Effector memory CD4-positive, alpha-beta T cell (primary cell): ENCODE results near the gene USH2A.

Experiments used
- DNase-seq, 3 donors: peaks; one replicate each; pipeline ENCODE4 v3.0.0-alpha.2; 2020
- H3K27ac ChIP-seq: 2 replicates; pipeline ENCODE4 v1.7.0; 2013; ENCODE audit warnings: mild to moderate bottlenecking, low read length, moderate library complexity; ENCODE audit not compliant: insufficient read depth, poor library complexity, severe bottlenecking
- H3K27me3 ChIP-seq: replicated peaks from 2 replicates; pipeline ENCODE4 v1.7.0; 2013; ENCODE audit warnings: mild to moderate bottlenecking, low read length; ENCODE audit not compliant: insufficient read depth, control insufficient read depth, poor library complexity, severe bottlenecking
- H3K36me3 ChIP-seq: 2 replicates; pipeline ENCODE4 v1.7.0; 2013; ENCODE audit warnings: mild to moderate bottlenecking, low read length, moderate library complexity; ENCODE audit not compliant: control insufficient read depth, insufficient read depth
- H3K4me1 ChIP-seq: 2 replicates; pipeline ENCODE4 v1.7.0; 2013; ENCODE audit warnings: low read length, mild to moderate bottlenecking; ENCODE audit not compliant: control insufficient read depth, insufficient read depth, poor library complexity, severe bottlenecking
- H3K4me3 ChIP-seq: 2 replicates; pipeline ENCODE4 v1.7.0; 2013; ENCODE audit warnings: low read length, low read depth, mild to moderate bottlenecking; ENCODE audit not compliant: insufficient read depth, poor library complexity, severe bottlenecking
- H3K9me3 ChIP-seq: 2 replicates; pipeline ENCODE4 v1.7.0; 2013; ENCODE audit warnings: mild to moderate bottlenecking, low read length, moderate library complexity; ENCODE audit not compliant: control insufficient read depth

Gene USH2A

GRCh38 chr1:215583185-215583749 is 840.0 kb downstream of the USH2A start:
- no peaks in the 10 kb centered on the region for H3K4me1 ChIP-seq
- H3K4me3 ChIP-seq = no peak overlapping the region
- no peaks in the 10 kb centered on the region for H3K36me3 ChIP-seq
- no peaks in the 10 kb centered on the region for H3K9me3 ChIP-seq
- H3K27me3 ChIP-seq = no peaks in the 10 kb centered on the region
- H3K27ac ChIP-seq = no peak overlapping the region
- no peak for DNase-seq

- no peak overlapping the region for H3K27ac ChIP-seq
- DNase-seq = no peak
- H3K4me1 ChIP-seq = no peaks in the 10 kb centered on the region
- no peaks in the 10 kb centered on the region for H3K36me3 ChIP-seq
- no peak overlapping the region for H3K4me3 ChIP-seq
- H3K27me3 ChIP-seq = no peaks in the 10 kb centered on the region
- no peaks in the 10 kb centered on the region for H3K9me3 ChIP-seq
These were observed 841.4 kb downstream of the USH2A start for GRCh38 chr1:215581896-215582295.
